WTC11 (cell line): ENCODE measurements around the gene HDLBP. TPM values are rescaled to one million over a fixed set of nuclear protein-coding genes. Genes with fewer than 3 reads are reported as not detected.

Experiments used
- ATAC-seq: fragments of 200-7000 bp; cut with Tn5 transposase; 2 replicates; pipeline ENCODE4 v1.10.0; 2021; ENCODE audit warnings: mild to moderate bottlenecking, moderate library complexity
- CTCF ChIA-PET: fragments of 300-600 bp; sonication (Branson Sonifier 250); formaldehyde crosslinking; loops from one replicate; lab custom pipeline; 2021; ENCODE audit warnings: antibody characterized with exemption; lab: Charles Lee
- POLR2A ChIA-PET: fragments of 350-600 bp; sonication (Branson Sonifier 250); formaldehyde crosslinking; loops from one replicate; lab custom pipeline; 2021; ENCODE audit warnings: antibody characterized with exemption; lab: Charles Lee
- DNase-seq: peaks from one replicate; pipeline ENCODE4 v3.0.0; 2021; ENCODE audit warnings: low spot score
- H3K27ac Mint-ChIP-seq: 2 replicates; pipeline ENCODE4 v1.8.0; 2021; ENCODE audit warnings: mixed read lengths
- H3K27me3 Mint-ChIP-seq: 2 replicates; pipeline ENCODE4 v1.8.0; 2021; ENCODE audit warnings: low read depth, mild to moderate bottlenecking, moderate library complexity, mixed read lengths
- H3K36me3 Mint-ChIP-seq: 2 replicates; pipeline ENCODE4 v1.8.0; 2021; ENCODE audit warnings: mixed read lengths
- H3K4me1 Mint-ChIP-seq: 2 replicates; pipeline ENCODE4 v1.8.0; 2022; ENCODE audit warnings: mixed read lengths
- H3K4me3 Mint-ChIP-seq: 2 replicates; pipeline ENCODE4 v1.8.0; 2021; ENCODE audit warnings: mild to moderate bottlenecking, moderate library complexity, mixed read lengths
- H3K9me3 Mint-ChIP-seq: 2 replicates; pipeline ENCODE4 v1.8.0; 2021; ENCODE audit warnings: mixed read lengths
- AR ChIP-seq: fragments of 250-450 bp; sonication (Bioruptor Pico); IDR thresholded peaks from 2 replicates; pipeline ENCODE4 v1.9.0; 2021; ENCODE audit warnings: mild to moderate bottlenecking
- CDX4 ChIP-seq: fragments of 250-450 bp; sonication (Bioruptor Pico); IDR thresholded peaks from 2 replicates; pipeline ENCODE4 v1.9.0; 2021; ENCODE audit warnings: moderate library complexity, mild to moderate bottlenecking, inconsistent platforms, borderline replicate concordance
- ELF4 ChIP-seq: sonication (generic); formaldehyde crosslinking; IDR thresholded peaks from 2 replicates; pipeline ENCODE4 v1.8.1; 2022; ENCODE audit warnings: low read depth, mild to moderate bottlenecking, moderate library complexity, missing genetic modification reagents
- FOXP1 ChIP-seq: sonication (generic); formaldehyde crosslinking; IDR thresholded peaks from 2 replicates; pipeline ENCODE4 v1.8.0; 2022; ENCODE audit warnings: missing genetic modification reagents, mild to moderate bottlenecking, moderate library complexity, borderline replicate concordance
- GABPB1 ChIP-seq: sonication (generic); formaldehyde crosslinking; IDR thresholded peaks from 2 replicates; pipeline ENCODE4 v1.8.1; 2023; ENCODE audit warnings: mild to moderate bottlenecking, missing genetic modification reagents
- HMGXB4 ChIP-seq: sonication (generic); formaldehyde crosslinking; IDR thresholded peaks from 2 replicates; pipeline ENCODE4 v1.8.1; 2023; ENCODE audit warnings: mild to moderate bottlenecking, moderate library complexity, missing genetic modification reagents
- IRF1 ChIP-seq: sonication (generic); formaldehyde crosslinking; IDR thresholded peaks from 2 replicates; pipeline ENCODE4 v1.8.0; 2023; ENCODE audit warnings: missing genetic modification reagents
- PRDM15 ChIP-seq: sonication (generic); formaldehyde crosslinking; IDR thresholded peaks from 2 replicates; pipeline ENCODE4 v1.8.0; 2022; ENCODE audit warnings: missing genetic modification reagents
- ZMAT4 ChIP-seq: fragments of 250-450 bp; sonication (Bioruptor Pico); IDR thresholded peaks from 2 replicates; pipeline ENCODE4 v1.9.0; 2021; ENCODE audit warnings: mild to moderate bottlenecking
- ZNF263 ChIP-seq: sonication (generic); formaldehyde crosslinking; IDR thresholded peaks from 2 replicates; pipeline ENCODE4 v1.8.1; 2022; ENCODE audit warnings: low read depth, mild to moderate bottlenecking, moderate library complexity, missing genetic modification reagents
- ZNF396 ChIP-seq: fragments of 250-450 bp; sonication (Bioruptor Pico); IDR thresholded peaks from 2 replicates; pipeline ENCODE4 v1.8.0; 2021; ENCODE audit warnings: mild to moderate bottlenecking, moderate library complexity, borderline replicate concordance
- ZNF416 ChIP-seq: fragments of 250-450 bp; sonication (Bioruptor Pico); IDR thresholded peaks from 2 replicates; pipeline ENCODE4 v1.9.0; 2021; ENCODE audit warnings: mild to moderate bottlenecking, inconsistent platforms
- ZNF423 ChIP-seq: fragments of 250-450 bp; sonication (Bioruptor Pico); IDR thresholded peaks from 2 replicates; pipeline ENCODE4 v2.1.2; 2022; ENCODE audit warnings: mild to moderate bottlenecking, moderate library complexity
- ZNF671 ChIP-seq: fragments of 250-450 bp; sonication (Bioruptor Pico); IDR thresholded peaks from 2 replicates; pipeline ENCODE4 v1.8.0; 2021; ENCODE audit warnings: mild to moderate bottlenecking
- total RNA-seq: library from RNA; stranded (reverse); gene quantifications from 3 replicates; pipeline ENCODE4 v1.2.3, GENCODE V29; 2021

Gene HDLBP
- total RNA-seq, 1 experiment from 2014 or later = 368 TPM

- TF ChIP-seq IRF1 (CRISPR knock-in tag) (no peak), ZNF423 (CRISPR knock-in tag) (peak; percentile 23; the same call in 1 of the 2 replicates), GABPB1 (no peak), FOXP1 (CRISPR knock-in tag) (no peak), ZMAT4 (CRISPR knock-in tag) (no peak), AR (CRISPR knock-in tag) (no peak), ZNF416 (no peak)
- ChIA-PET POLR2A (no interaction called here), CTCF (no interaction called here)
- peaks cover 13% of the 10 kb centered on the region; the same call in 1 of the 2 replicates for H3K9me3 Mint-ChIP-seq
- peaks cover 33% of the 10 kb centered on the region for H3K4me1 Mint-ChIP-seq
- DNase-seq (peak; percentile 28), ATAC-seq (peak; percentile 13)
- H3K27ac Mint-ChIP-seq = peak overlapping the region; percentile 32; the same call in 1 of the 2 replicates
- H3K36me3 Mint-ChIP-seq = peaks cover 9% of the 10 kb centered on the region
- H3K4me3 Mint-ChIP-seq = peak overlapping the region; percentile 78
- H3K27me3 Mint-ChIP-seq = no peaks in the 10 kb centered on the region
These were observed 43.7 kb downstream of the HDLBP start for GRCh38 chr2:241271706-241272302.

- H3K27ac Mint-ChIP-seq = no peak overlapping the region
- POLR2A ChIA-PET = no interaction called here
- TF ChIP-seq HMGXB4 (CRISPR knock-in tag) (no peak), ZNF671 (CRISPR knock-in tag) (no peak), CDX4 (CRISPR knock-in tag) (no peak)
- H3K36me3 Mint-ChIP-seq = peaks cover 18% of the 10 kb centered on the region
- H3K27me3 Mint-ChIP-seq = no peaks in the 10 kb centered on the region
- CTCF ChIA-PET = no interaction called here
- H3K4me1 Mint-ChIP-seq = peaks cover 37% of the 10 kb centered on the region
- peak overlapping the region; percentile 78; the same call in 1 of the 2 replicates for H3K4me3 Mint-ChIP-seq
- H3K9me3 Mint-ChIP-seq = peaks cover 5% of the 10 kb centered on the region; the same call in 1 of the 2 replicates
- DNase-seq (no peak), ATAC-seq (no peak)
These were observed 44.9 kb downstream of the HDLBP start for GRCh38 chr2:241270531-241270930.

GRCh38 chr2:241269707-241270520 lies 45.6 kb downstream of the HDLBP start:
- ATAC-seq (no peak), DNase-seq (no peak)
- H3K27ac Mint-ChIP-seq = no peak overlapping the region
- peaks cover 39% of the 10 kb centered on the region for H3K4me1 Mint-ChIP-seq
- no peak overlapping the region for H3K4me3 Mint-ChIP-seq
- peaks cover 22% of the 10 kb centered on the region for H3K36me3 Mint-ChIP-seq
- H3K27me3 Mint-ChIP-seq = no peaks in the 10 kb centered on the region
- no peaks in the 10 kb centered on the region for H3K9me3 Mint-ChIP-seq
- ChIA-PET POLR2A (no interaction called here), CTCF (interaction anchor here (0.6 kb wide), 1 partner anchor 13 kb away, joined by 3 read pairs; no protein-coding TSS in a partner anchor)
- no peak for TF ChIP-seq ZNF263 (CRISPR knock-in tag)
- TF ChIP-seq ZNF396 (CRISPR knock-in tag) = no peak
- no peak for TF ChIP-seq PRDM15 (CRISPR knock-in tag)
- no peak for TF ChIP-seq IRF1 (CRISPR knock-in tag)
- TF ChIP-seq ELF4 (CRISPR knock-in tag) = no peak
